WTC11 (cell line): ENCODE measurements around the gene FBXO42. TPM values are rescaled to one million over a fixed set of nuclear protein-coding genes. Genes with fewer than 3 reads are reported as not detected.

Source experiments
- ATAC-seq: fragments of 200-7000 bp; cut with Tn5 transposase; 2 replicates; pipeline ENCODE4 v1.10.0; 2021; ENCODE audit warnings: mild to moderate bottlenecking, moderate library complexity
- CTCF ChIA-PET: fragments of 300-600 bp; sonication (Branson Sonifier 250); formaldehyde crosslinking; loops from one replicate; lab custom pipeline; 2021; ENCODE audit warnings: antibody characterized with exemption; lab: Charles Lee
- POLR2A ChIA-PET: fragments of 350-600 bp; sonication (Branson Sonifier 250); formaldehyde crosslinking; loops from one replicate; lab custom pipeline; 2021; ENCODE audit warnings: antibody characterized with exemption; lab: Charles Lee
- DNase-seq: peaks from one replicate; pipeline ENCODE4 v3.0.0; 2021; ENCODE audit warnings: low spot score
- H3K27ac Mint-ChIP-seq: 2 replicates; pipeline ENCODE4 v1.8.0; 2021; ENCODE audit warnings: mixed read lengths
- H3K27me3 Mint-ChIP-seq: 2 replicates; pipeline ENCODE4 v1.8.0; 2021; ENCODE audit warnings: low read depth, mild to moderate bottlenecking, moderate library complexity, mixed read lengths
- H3K36me3 Mint-ChIP-seq: 2 replicates; pipeline ENCODE4 v1.8.0; 2021; ENCODE audit warnings: mixed read lengths
- H3K4me1 Mint-ChIP-seq: 2 replicates; pipeline ENCODE4 v1.8.0; 2022; ENCODE audit warnings: mixed read lengths
- H3K4me3 Mint-ChIP-seq: 2 replicates; pipeline ENCODE4 v1.8.0; 2021; ENCODE audit warnings: mild to moderate bottlenecking, moderate library complexity, mixed read lengths
- H3K9me3 Mint-ChIP-seq: 2 replicates; pipeline ENCODE4 v1.8.0; 2021; ENCODE audit warnings: mixed read lengths
- CDX4 ChIP-seq: fragments of 250-450 bp; sonication (Bioruptor Pico); IDR thresholded peaks from 2 replicates; pipeline ENCODE4 v1.9.0; 2021; ENCODE audit warnings: moderate library complexity, mild to moderate bottlenecking, inconsistent platforms, borderline replicate concordance
- CREB1 ChIP-seq: sonication (generic); formaldehyde crosslinking; IDR thresholded peaks from 2 replicates; pipeline ENCODE4 v1.8.0; 2023; ENCODE audit warnings: mild to moderate bottlenecking, missing genetic modification reagents
- E2F5 ChIP-seq: sonication (generic); formaldehyde crosslinking; IDR thresholded peaks from 2 replicates; pipeline ENCODE4 v1.8.1; 2022; ENCODE audit warnings: mild to moderate bottlenecking, moderate library complexity, missing genetic modification reagents
- FOXP4 ChIP-seq: sonication (generic); formaldehyde crosslinking; IDR thresholded peaks from 2 replicates; pipeline ENCODE4 v1.8.0; 2022; ENCODE audit warnings: mild to moderate bottlenecking, missing genetic modification reagents
- JAZF1 ChIP-seq: fragments of 250-450 bp; sonication (Bioruptor Pico); IDR thresholded peaks from 2 replicates; pipeline ENCODE4 v1.9.0; 2021; ENCODE audit warnings: moderate library complexity, mild to moderate bottlenecking, inconsistent platforms
- MAX ChIP-seq: sonication (generic); formaldehyde crosslinking; IDR thresholded peaks from 2 replicates; pipeline ENCODE4 v1.8.0; 2022; ENCODE audit warnings: mild to moderate bottlenecking, missing genetic modification reagents
- MYBL2 ChIP-seq: sonication (generic); formaldehyde crosslinking; IDR thresholded peaks from 2 replicates; pipeline ENCODE4 v1.8.1; 2023; ENCODE audit warnings: mild to moderate bottlenecking, moderate library complexity, missing genetic modification reagents
- NFE2L1 ChIP-seq: sonication (generic); formaldehyde crosslinking; IDR thresholded peaks from 2 replicates; pipeline ENCODE4 v1.8.1; 2023; ENCODE audit warnings: missing genetic modification reagents
- NR2C2 ChIP-seq: sonication (generic); formaldehyde crosslinking; IDR thresholded peaks from 2 replicates; pipeline ENCODE4 v1.8.0; 2022; ENCODE audit warnings: mild to moderate bottlenecking, missing genetic modification reagents
- SP1 ChIP-seq: sonication (generic); formaldehyde crosslinking; conservative IDR thresholded peaks from 2 replicates; pipeline ENCODE4 v1.8.1; 2022; ENCODE audit warnings: missing genetic modification reagents
- TEAD1 ChIP-seq: sonication (generic); formaldehyde crosslinking; IDR thresholded peaks from 2 replicates; pipeline ENCODE4 v1.8.0; 2022; ENCODE audit warnings: mild to moderate bottlenecking, missing genetic modification reagents
- ZBTB21 ChIP-seq: sonication (generic); formaldehyde crosslinking; IDR thresholded peaks from 2 replicates; pipeline ENCODE4 v1.8.1; 2023; ENCODE audit warnings: mild to moderate bottlenecking, missing genetic modification reagents, borderline replicate concordance
- ZBTB43 ChIP-seq: sonication (generic); formaldehyde crosslinking; IDR thresholded peaks from 2 replicates; pipeline ENCODE4 v1.8.1; 2023; ENCODE audit warnings: mild to moderate bottlenecking, missing genetic modification reagents
- ZMAT4 ChIP-seq: fragments of 250-450 bp; sonication (Bioruptor Pico); IDR thresholded peaks from 2 replicates; pipeline ENCODE4 v1.9.0; 2021; ENCODE audit warnings: mild to moderate bottlenecking
- ZNF121 ChIP-seq: sonication (generic); formaldehyde crosslinking; IDR thresholded peaks from 2 replicates; pipeline ENCODE4 v1.8.0; 2023; ENCODE audit warnings: missing genetic modification reagents
- ZNF219 ChIP-seq: sonication (generic); formaldehyde crosslinking; IDR thresholded peaks from 2 replicates; pipeline ENCODE4 v1.8.0; 2023; ENCODE audit warnings: missing genetic modification reagents, mild to moderate bottlenecking, borderline replicate concordance
- ZNF263 ChIP-seq: sonication (generic); formaldehyde crosslinking; IDR thresholded peaks from 2 replicates; pipeline ENCODE4 v1.8.1; 2022; ENCODE audit warnings: low read depth, mild to moderate bottlenecking, moderate library complexity, missing genetic modification reagents
- ZNF416 ChIP-seq: fragments of 250-450 bp; sonication (Bioruptor Pico); IDR thresholded peaks from 2 replicates; pipeline ENCODE4 v1.9.0; 2021; ENCODE audit warnings: mild to moderate bottlenecking, inconsistent platforms
- total RNA-seq: library from RNA; stranded (reverse); gene quantifications from 3 replicates; pipeline ENCODE4 v1.2.3, GENCODE V29; 2021
- TF ChIP-seq, protein P1 (sequence below): sonication (generic); formaldehyde crosslinking; IDR thresholded peaks from 2 replicates; pipeline ENCODE4 v1.8.0; 2023; ENCODE audit warnings: missing genetic modification reagents, mild to moderate bottlenecking, borderline replicate concordance
- TF ChIP-seq, protein P2 (sequence below): fragments of 250-450 bp; sonication (Bioruptor Pico); IDR thresholded peaks from 2 replicates; pipeline ENCODE4 v1.9.0; 2021; ENCODE audit warnings: mild to moderate bottlenecking

Gene FBXO42
- total RNA-seq, 1 experiment from 2014 or later = 17.5 TPM

- no peak for TF ChIP-seq MYBL2 (CRISPR knock-in tag)
- peak; percentile 89 for TF ChIP-seq SP1 (CRISPR knock-in tag)
- TF ChIP-seq CREB1 (CRISPR knock-in tag) = no peak
- peak; percentile 40; the same call in 1 of the 2 replicates for TF ChIP-seq MAX
- TF ChIP-seq JAZF1 (CRISPR knock-in tag) = no peak
- TF ChIP-seq, protein P1, sequence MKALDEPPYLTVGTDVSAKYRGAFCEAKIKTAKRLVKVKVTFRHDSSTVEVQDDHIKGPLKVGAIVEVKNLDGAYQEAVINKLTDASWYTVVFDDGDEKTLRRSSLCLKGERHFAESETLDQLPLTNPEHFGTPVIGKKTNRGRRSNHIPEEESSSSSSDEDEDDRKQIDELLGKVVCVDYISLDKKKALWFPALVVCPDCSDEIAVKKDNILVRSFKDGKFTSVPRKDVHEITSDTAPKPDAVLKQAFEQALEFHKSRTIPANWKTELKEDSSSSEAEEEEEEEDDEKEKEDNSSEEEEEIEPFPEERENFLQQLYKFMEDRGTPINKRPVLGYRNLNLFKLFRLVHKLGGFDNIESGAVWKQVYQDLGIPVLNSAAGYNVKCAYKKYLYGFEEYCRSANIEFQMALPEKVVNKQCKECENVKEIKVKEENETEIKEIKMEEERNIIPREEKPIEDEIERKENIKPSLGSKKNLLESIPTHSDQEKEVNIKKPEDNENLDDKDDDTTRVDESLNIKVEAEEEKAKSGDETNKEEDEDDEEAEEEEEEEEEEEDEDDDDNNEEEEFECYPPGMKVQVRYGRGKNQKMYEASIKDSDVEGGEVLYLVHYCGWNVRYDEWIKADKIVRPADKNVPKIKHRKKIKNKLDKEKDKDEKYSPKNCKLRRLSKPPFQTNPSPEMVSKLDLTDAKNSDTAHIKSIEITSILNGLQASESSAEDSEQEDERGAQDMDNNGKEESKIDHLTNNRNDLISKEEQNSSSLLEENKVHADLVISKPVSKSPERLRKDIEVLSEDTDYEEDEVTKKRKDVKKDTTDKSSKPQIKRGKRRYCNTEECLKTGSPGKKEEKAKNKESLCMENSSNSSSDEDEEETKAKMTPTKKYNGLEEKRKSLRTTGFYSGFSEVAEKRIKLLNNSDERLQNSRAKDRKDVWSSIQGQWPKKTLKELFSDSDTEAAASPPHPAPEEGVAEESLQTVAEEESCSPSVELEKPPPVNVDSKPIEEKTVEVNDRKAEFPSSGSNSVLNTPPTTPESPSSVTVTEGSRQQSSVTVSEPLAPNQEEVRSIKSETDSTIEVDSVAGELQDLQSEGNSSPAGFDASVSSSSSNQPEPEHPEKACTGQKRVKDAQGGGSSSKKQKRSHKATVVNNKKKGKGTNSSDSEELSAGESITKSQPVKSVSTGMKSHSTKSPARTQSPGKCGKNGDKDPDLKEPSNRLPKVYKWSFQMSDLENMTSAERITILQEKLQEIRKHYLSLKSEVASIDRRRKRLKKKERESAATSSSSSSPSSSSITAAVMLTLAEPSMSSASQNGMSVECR (CRISPR knock-in tag) = no peak
- TF ChIP-seq ZNF263 = no peak
- TF ChIP-seq ZNF219 (CRISPR knock-in tag) = no peak
- TF ChIP-seq ZNF121 (CRISPR knock-in tag) = no peak
- TF ChIP-seq E2F5 (CRISPR knock-in tag) = no peak
- no peak for TF ChIP-seq TEAD1
- no peak for TF ChIP-seq ZNF416 (CRISPR knock-in tag)
- no peak for TF ChIP-seq ZBTB21
- no peak for TF ChIP-seq ZMAT4 (CRISPR knock-in tag)
Measured at GRCh38 chr1:16217061-16217785, 135.1 kb downstream of the FBXO42 start.

GRCh38 chr1:16215882-16216753, 136.2 kb downstream of the FBXO42 start:
- H3K9me3 Mint-ChIP-seq = no peaks in the 10 kb centered on the region
- H3K36me3 Mint-ChIP-seq = no peaks in the 10 kb centered on the region
- ATAC-seq (peak; percentile 79), DNase-seq (peak; percentile 100)
- peak overlapping the region; percentile 92 for H3K4me3 Mint-ChIP-seq
- no peak overlapping the region; the same call in 1 of the 2 replicates for H3K27ac Mint-ChIP-seq
- ChIA-PET POLR2A (interaction anchor here (1.0 to 1.2 kb wide), 4 partner anchors 9 to 137 kb away, joined by 3 to 13 read pairs (median 5); partner anchors contain the start of gene CPLANE2), CTCF (interaction anchor here (0.6 to 3.1 kb wide), 15 partner anchors 9 to 405 kb away, joined by 3 to 25 read pairs (median 4); partner anchors contain the start of genes NECAP2 and SPEN)
- H3K4me1 Mint-ChIP-seq = peaks cover 36% of the 10 kb centered on the region
- peaks cover 29% of the 10 kb centered on the region for H3K27me3 Mint-ChIP-seq
- TF ChIP-seq, protein P2, sequence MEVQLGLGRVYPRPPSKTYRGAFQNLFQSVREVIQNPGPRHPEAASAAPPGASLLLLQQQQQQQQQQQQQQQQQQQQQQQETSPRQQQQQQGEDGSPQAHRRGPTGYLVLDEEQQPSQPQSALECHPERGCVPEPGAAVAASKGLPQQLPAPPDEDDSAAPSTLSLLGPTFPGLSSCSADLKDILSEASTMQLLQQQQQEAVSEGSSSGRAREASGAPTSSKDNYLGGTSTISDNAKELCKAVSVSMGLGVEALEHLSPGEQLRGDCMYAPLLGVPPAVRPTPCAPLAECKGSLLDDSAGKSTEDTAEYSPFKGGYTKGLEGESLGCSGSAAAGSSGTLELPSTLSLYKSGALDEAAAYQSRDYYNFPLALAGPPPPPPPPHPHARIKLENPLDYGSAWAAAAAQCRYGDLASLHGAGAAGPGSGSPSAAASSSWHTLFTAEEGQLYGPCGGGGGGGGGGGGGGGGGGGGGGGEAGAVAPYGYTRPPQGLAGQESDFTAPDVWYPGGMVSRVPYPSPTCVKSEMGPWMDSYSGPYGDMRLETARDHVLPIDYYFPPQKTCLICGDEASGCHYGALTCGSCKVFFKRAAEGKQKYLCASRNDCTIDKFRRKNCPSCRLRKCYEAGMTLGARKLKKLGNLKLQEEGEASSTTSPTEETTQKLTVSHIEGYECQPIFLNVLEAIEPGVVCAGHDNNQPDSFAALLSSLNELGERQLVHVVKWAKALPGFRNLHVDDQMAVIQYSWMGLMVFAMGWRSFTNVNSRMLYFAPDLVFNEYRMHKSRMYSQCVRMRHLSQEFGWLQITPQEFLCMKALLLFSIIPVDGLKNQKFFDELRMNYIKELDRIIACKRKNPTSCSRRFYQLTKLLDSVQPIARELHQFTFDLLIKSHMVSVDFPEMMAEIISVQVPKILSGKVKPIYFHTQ (CRISPR knock-in tag) = no peak
- TF ChIP-seq FOXP4 (CRISPR knock-in tag) = no peak
- TF ChIP-seq NFE2L1 (CRISPR knock-in tag) = no peak
- no peak for TF ChIP-seq NR2C2 (CRISPR knock-in tag)
- TF ChIP-seq CDX4 (CRISPR knock-in tag) = no peak
- no peak for TF ChIP-seq ZBTB43 (CRISPR knock-in tag)

More at GRCh38 chr1:16217061-16217785, 135.1 kb downstream of the FBXO42 start:
- DNase-seq (peak; percentile 100), ATAC-seq (peak; percentile 87)
- CTCF ChIA-PET = interaction anchor here (0.6 to 3.1 kb wide), 14 partner anchors 10 to 404 kb away, joined by 3 to 26 read pairs (median 8); partner anchors contain the start of gene CPLANE2
- POLR2A ChIA-PET = interaction anchor here (0.8 to 1.3 kb wide), 6 partner anchors 10 to 138 kb away, joined by 3 to 12 read pairs (median 4); partner anchors contain the start of gene CPLANE2
- H3K27me3 Mint-ChIP-seq = peaks cover 36% of the 10 kb centered on the region
- H3K4me3 Mint-ChIP-seq = peak overlapping the region; percentile 92
- H3K36me3 Mint-ChIP-seq = no peaks in the 10 kb centered on the region
- no peak overlapping the region for H3K27ac Mint-ChIP-seq
- no peaks in the 10 kb centered on the region for H3K9me3 Mint-ChIP-seq
- peaks cover 26% of the 10 kb centered on the region for H3K4me1 Mint-ChIP-seq
